Subcutaneous abdominal adipose tissue (tissue), 5 donors: ENCODE data around the gene SELENOS.
A peak's percentile ranks its signal among the peaks of the same experiment; 100 is the strongest.

ENCODE experiments used
- H3K27ac ChIP-seq: one replicate; pipeline ENCODE4 v1.7.0; 2013; ENCODE audit warnings: low read depth, mild to moderate bottlenecking, inconsistent platforms, low read length, moderate library complexity
- H3K27me3 ChIP-seq, 5 donors: one replicate each; pipeline ENCODE4 v1.7.0; 2013; ENCODE audit warnings: low read length in 5 of 5, inconsistent platforms in 1 of 5; ENCODE audit not compliant: control insufficient read depth in 5 of 5, insufficient read depth in 4 of 5
- H3K36me3 ChIP-seq, 5 donors: one replicate each; pipeline ENCODE4 v1.7.0; 2013; ENCODE audit warnings: low read length in 5 of 5; ENCODE audit not compliant: control insufficient read depth in 5 of 5, insufficient read depth in 5 of 5
- H3K4me1 ChIP-seq, 5 donors: one replicate each; pipeline ENCODE4 v1.7.0; 2013; ENCODE audit warnings: low read length in 5 of 5, mild to moderate bottlenecking in 3 of 5, moderate library complexity in 1 of 5; ENCODE audit not compliant: control insufficient read depth in 5 of 5, insufficient read depth in 5 of 5
- H3K4me3 ChIP-seq, 5 donors: one replicate each; pipeline ENCODE4 v1.7.0; 2013; ENCODE audit warnings: low read length in 5 of 5, low read depth in 1 of 5
- H3K9ac ChIP-seq, 5 donors: one replicate each; pipeline ENCODE4 v1.7.0; 2013; ENCODE audit warnings: low read length in 5 of 5, mild to moderate bottlenecking in 4 of 5, moderate library complexity in 3 of 5
- H3K9me3 ChIP-seq, 5 donors: one replicate each; pipeline ENCODE4 v1.7.0; 2013; ENCODE audit warnings: low read length in 5 of 5; ENCODE audit not compliant: control insufficient read depth in 5 of 5
- donor health status: healthy.
- donor health status: healthy.
- donor health status: healthy.
- donor health status: healthy.
- donor health status: healthy.

Gene SELENOS

DNA sequence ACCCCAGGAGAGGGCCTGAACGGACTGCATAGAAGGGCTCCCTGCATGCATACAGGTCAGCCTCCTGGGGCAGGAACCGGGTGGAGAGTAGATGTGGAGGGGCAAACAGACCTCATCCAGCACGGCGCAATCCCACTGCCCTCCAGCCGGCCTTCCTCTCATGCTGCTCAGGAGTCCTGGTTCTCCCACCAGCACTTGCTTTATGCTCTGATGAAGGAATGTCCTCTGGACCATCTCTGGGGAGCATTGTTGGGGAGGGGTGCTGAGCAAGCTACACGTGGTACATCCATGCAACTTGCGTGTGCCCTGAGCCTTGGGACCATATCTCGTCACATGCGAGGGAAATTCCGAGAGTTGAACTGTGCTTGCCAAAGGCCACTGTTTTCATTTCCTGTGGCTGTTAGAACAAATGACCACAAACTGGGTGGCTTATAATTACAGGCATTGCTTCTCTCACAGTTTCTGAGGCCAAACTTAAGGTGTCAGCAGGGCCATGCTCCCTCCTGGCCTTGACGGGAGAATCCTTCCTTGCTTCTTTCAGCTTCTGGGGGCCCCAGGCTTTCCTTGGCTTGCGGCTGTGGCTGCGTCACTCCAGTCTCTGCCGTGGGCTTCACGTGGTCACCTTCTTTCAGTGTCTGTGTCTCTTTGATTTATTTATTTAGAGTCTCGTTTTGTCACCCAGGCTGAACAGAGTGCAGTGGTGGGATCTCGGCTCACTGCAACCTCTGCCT, 12.2 kb downstream of the SELENOS start:
- H3K4me1 ChIP-seq: peaks cover 7 to 29% (median 27%) of the 10 kb centered on the region in 5 donors
- no peak overlapping the region for H3K4me3 ChIP-seq
- H3K9ac ChIP-seq: no peak overlapping the region
- H3K27me3 ChIP-seq: no peaks in the 10 kb centered on the region
- H3K9me3 ChIP-seq: no peaks in the 10 kb centered on the region
- H3K27ac ChIP-seq: no peak overlapping the region
- peaks cover 0 to 14% (median 9%) of the 10 kb centered on the region in 5 donors for H3K36me3 ChIP-seq

DNA sequence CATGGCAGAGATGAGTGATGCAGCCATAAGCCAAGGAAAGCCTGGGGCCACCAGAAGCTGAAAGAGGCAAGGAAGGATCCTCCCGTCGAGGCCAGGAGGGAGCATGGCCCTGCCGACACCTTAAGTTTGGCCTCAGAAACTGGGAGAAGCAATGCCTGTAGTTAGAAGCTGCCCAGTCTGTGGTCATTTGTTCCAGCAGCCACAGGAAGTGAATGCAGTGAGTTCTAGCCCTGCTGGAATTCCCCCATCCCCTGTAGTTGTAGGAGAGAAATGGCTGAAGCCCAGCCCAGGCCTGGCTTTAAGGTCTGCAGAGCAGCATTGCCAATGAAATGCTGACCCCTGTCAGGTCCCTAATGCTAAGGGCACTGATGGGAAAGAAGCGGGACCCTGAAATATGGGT, 13.3 kb downstream of the SELENOS start:
- Histone ChIP-seq H3K9ac (no peak overlapping the region), H3K27me3 (no peaks in the 10 kb centered on the region), H3K4me3 (no peak overlapping the region), H3K4me1 (peaks cover 7 to 29% (median 27%) of the 10 kb centered on the region in 5 donors), H3K27ac (no peak overlapping the region), H3K36me3 (peaks cover 0 to 4% (median 1%) of the 10 kb centered on the region in 5 donors), H3K9me3 (no peaks in the 10 kb centered on the region)

DNA sequence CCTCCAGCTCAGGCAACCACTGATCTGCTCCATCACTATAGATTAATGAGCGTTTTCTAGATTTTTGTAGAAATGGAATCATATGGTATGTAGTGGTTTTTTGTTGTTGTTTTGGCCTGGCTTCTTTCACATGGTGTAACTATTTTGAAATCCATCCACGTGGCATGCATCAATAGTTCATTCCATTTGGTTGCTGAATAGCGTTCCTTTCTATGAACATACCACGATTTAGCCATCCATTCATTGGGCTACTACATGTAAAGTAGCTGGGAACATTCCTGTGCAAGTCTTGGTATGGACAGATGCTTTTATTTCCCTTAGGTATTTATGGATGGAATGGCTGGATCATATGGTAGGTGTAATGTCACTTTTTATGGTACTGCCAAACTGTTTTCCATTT, 14.7 kb downstream of the SELENOS start:
- no peak overlapping the region for H3K9ac ChIP-seq
- no peaks in the 10 kb centered on the region for H3K27me3 ChIP-seq
- peaks cover 7 to 27% (median 22%) of the 10 kb centered on the region in 5 donors for H3K4me1 ChIP-seq
- no peaks in the 10 kb centered on the region for H3K9me3 ChIP-seq
- no peaks in the 10 kb centered on the region for H3K36me3 ChIP-seq
- no peak overlapping the region for H3K27ac ChIP-seq
- H3K4me3 ChIP-seq: no peak overlapping the region

DNA sequence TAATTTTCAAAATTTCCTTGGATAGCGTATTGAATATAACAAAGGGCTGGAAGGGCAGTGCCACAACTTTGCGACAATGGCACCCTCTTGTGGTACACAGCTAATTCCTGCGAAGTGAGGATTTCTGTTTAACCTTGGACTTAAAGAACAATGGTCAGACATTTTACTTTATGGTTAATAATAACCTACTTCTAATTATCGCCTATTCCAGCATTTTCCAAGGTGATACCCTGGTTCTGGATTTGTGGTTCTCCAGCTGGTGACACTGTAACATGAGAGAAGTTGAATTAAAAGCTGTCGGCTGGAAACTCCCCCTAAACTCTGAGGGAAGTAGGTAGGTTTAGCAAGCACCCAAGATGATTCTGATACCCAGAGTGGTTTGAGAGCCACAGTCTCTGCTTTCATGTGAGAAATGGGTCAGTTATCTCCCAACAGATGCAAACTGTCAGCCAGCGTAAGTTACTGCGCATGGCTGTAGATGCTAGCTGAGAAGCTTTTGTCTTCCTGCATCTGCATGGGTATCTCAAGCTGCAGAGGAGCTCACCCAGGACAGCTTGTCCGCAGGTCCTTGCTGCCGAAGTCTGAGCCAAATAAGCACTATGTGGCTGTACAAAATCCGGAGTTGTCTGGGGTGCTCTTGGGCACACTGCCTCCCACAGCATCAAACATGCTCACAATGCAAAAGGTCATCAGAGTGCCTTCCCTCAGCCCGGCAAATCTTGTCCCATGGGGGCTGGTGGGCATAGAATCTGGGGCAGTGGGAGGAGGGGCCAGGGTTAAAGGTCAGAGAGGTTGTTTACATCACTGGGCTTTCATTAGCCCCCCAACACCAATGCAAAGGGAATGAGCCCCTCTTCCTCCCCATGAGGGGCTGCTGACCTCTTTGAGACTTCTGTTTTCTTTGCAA, 18.8 kb downstream of the SELENOS start:
- no peak overlapping the region for H3K27ac ChIP-seq
- H3K4me1 ChIP-seq: peaks cover 0 to 2% (median 0%) of the 10 kb centered on the region in 5 donors
- H3K36me3 ChIP-seq: no peaks in the 10 kb centered on the region
- H3K4me3 ChIP-seq: no peak overlapping the region
- no peak overlapping the region for H3K9ac ChIP-seq
- no peaks in the 10 kb centered on the region for H3K9me3 ChIP-seq
- no peaks in the 10 kb centered on the region for H3K27me3 ChIP-seq

DNA sequence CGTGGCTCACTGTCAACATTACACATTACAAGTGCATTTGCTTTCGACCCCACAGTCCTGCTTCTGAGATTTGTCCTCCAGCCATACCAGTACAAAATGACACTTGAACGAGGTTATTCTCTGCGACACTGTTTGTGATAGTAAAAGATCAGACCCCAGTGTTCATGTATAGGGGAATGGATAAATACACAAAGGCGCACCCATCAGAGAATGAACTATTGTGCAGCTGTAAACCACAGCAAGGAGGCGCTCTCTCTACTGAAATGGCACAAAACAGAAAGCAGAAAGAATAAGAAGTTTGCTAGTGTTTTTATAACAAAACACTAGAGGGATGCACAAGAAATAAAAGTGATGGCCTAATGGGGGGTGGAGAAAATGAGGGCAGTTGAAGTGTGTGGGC, 20.5 kb downstream of the SELENOS start:
- H3K27ac ChIP-seq: no peak overlapping the region
- H3K9me3 ChIP-seq: no peaks in the 10 kb centered on the region
- peaks cover 0 to 10% (median 8%) of the 10 kb centered on the region in 5 donors for H3K4me1 ChIP-seq

DNA sequence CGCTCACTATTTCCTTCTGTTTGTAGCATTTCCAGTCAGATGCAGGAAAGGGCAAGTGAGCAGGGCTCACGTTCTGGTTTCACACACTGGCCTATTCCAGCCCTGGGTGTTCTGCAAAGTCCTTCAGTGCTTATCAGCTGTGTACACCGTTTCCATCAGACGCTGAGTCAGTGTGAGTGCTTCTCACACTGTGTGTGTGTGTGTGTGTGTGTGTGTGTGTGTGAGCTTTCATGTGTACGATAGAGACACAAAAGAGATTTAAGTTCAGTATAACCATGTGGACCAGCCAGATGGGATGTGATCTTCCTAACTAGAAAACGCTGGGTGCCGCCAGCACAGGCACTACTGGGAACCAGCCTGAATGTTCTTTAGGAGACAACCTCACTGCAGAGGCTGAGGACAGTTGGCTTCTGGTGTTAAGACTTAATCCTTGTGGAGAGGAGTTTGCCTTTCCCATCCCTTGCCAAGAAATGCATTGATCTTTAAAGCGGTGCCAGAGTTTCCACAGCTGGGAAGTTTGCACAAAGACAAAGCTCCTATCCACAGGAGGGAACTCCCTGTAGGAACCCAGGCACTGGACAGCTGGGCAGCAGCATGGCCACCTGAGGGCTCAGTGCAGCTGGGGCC, 21.6 kb downstream of the SELENOS start:
- Histone ChIP-seq H3K27ac (no peak overlapping the region), H3K9ac (no peak overlapping the region), H3K4me3 (no peak overlapping the region), H3K4me1 (peaks cover 0 to 12% (median 10%) of the 10 kb centered on the region in 5 donors), H3K9me3 (no peaks in the 10 kb centered on the region), H3K36me3 (no peaks in the 10 kb centered on the region), H3K27me3 (no peaks in the 10 kb centered on the region)

More for the DNA sequence above, 20.5 kb downstream of the SELENOS start:
- Histone ChIP-seq H3K4me3 (no peak overlapping the region), H3K27me3 (no peaks in the 10 kb centered on the region), H3K9ac (no peak overlapping the region), H3K36me3 (no peaks in the 10 kb centered on the region)

DNA sequence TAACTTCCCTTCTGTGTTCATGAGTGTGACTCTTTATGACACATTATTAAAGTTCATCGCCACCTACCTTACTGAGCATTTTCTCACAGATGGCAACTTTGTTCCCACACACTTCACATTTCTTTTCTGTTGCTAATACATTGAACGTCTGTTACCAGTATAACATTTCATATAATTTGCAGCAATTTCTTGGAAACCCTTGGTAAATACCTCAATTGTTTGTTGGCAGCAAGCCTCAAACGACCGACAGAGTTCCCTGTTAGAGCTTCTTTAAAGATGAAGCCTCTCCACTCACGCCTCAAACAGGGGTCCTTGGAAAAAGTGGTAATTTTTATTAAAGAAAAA, 22.3 kb downstream of the SELENOS start:
- Histone ChIP-seq H3K4me1 (peaks cover 2 to 19% (median 17%) of the 10 kb centered on the region in 5 donors), H3K9me3 (no peaks in the 10 kb centered on the region), H3K36me3 (no peaks in the 10 kb centered on the region), H3K27ac (no peak overlapping the region), H3K4me3 (no peak overlapping the region), H3K9ac (no peak overlapping the region), H3K27me3 (no peaks in the 10 kb centered on the region)

DNA sequence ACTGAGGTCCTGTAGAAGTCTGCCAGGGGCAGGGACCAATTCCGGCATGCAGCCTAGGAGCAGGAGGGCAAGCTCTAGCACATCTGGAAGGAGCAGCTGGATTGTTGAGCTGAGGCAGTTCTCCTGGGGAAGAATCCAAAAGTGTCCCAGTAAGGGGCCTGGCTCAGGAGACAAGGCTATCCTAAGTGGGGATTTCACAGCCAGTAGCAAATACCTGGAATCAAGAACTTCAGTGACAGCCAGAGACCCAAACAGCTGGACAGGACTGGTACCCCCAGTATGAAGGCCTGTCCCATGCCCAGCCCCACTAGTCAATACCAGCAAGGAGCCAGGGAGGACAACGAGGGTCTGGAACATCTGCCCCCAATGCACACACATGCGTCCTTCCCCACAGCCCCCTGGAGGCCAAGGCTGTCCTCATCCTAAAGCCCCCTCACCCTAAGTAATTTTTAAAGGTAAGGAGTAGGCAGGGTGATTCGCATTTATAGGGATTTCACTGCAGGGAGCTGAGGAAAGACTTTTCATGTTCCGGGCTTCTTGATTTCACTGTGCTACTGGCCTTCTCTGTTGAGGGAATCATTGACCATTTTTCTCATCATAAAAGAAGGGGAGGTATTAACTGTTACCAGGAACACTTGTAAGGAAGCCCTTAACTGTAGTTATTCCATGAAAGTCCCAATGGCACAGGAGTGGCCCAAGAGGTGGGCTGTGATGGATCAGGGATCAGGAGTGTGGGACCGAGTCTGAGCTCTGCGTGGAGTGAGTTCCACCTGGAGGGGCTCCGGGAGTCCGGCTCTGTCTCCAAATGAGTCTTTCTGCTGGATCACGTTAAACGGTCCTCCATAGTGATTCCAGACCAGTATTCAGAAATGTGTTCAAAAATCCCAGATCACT, 22.9 kb downstream of the SELENOS start:
- Histone ChIP-seq H3K9me3 (no peaks in the 10 kb centered on the region), H3K27ac (no peak overlapping the region), H3K27me3 (no peaks in the 10 kb centered on the region), H3K36me3 (no peaks in the 10 kb centered on the region), H3K4me3 (no peak overlapping the region), H3K9ac (no peak overlapping the region), H3K4me1 (peaks cover 6 to 24% (median 22%) of the 10 kb centered on the region in 5 donors)

DNA sequence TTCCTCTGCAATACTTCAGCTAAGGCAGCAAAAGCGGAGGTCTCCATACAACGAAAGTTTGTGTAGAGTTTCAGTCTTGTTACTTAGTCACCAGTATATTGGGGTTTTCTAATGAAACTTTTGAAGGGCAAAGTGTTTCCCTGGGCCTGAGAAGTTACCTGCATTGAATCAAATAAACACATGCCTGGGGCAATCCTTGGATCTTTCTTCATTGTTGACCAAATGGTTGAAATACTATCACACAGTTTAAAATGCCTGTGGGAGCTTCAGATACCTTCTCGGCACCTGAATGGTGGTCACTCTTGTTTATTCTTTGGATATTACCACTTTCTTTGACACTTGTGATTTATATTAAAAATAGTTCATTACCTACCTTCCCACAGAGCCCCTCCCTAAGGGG, 24.4 kb downstream of the SELENOS start:
- peaks cover 0 to 4% (median 0%) of the 10 kb centered on the region in 5 donors for H3K36me3 ChIP-seq
- H3K9me3 ChIP-seq: no peaks in the 10 kb centered on the region
- peaks cover 6 to 30% (median 24%) of the 10 kb centered on the region in 5 donors for H3K4me1 ChIP-seq
- H3K9ac ChIP-seq: peak overlapping the region in 4 of 5 donors; percentile 66 to 81 (median 77)
- no peaks in the 10 kb centered on the region for H3K27me3 ChIP-seq
- H3K27ac ChIP-seq: peak overlapping the region; percentile 65
- peak overlapping the region; percentile 72 to 86 (median 79) for H3K4me3 ChIP-seq
